ENCODE results near the gene IDI1.
"Not testable (repeated sequence)": the region's sequence is repeated elsewhere in the genome, so short reads cannot be mapped to it uniquely, and the experiment has no call there.

Gene IDI1

DNA sequence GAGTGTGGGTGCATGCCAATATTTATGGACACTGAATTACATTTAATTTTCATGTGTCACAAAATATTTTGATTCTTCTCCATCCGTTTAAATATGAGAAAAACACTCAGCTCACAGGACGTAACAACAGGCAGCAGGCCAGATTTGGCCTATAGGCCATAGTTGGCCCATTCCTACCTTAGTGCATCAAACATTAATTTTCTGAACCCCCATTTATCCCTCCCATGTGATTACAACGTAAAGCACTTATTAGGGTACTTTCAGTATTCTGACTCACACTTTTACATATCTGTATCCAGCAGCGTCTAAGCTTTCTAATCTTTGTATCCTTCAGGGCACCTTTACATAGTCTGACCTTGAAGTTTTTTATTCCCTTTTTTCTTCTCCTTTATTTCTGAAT lies 4.0 kb downstream of the IDI1 start:
- H3K4me3 ChIP-seq (replicated peaks; ENCODE audit: low read depth, low read length): no peak overlapping the region
- DNase-seq (ENCODE audit: extremely low read depth, low read depth): no peak
- TF ChIP-seq, protein P1, sequence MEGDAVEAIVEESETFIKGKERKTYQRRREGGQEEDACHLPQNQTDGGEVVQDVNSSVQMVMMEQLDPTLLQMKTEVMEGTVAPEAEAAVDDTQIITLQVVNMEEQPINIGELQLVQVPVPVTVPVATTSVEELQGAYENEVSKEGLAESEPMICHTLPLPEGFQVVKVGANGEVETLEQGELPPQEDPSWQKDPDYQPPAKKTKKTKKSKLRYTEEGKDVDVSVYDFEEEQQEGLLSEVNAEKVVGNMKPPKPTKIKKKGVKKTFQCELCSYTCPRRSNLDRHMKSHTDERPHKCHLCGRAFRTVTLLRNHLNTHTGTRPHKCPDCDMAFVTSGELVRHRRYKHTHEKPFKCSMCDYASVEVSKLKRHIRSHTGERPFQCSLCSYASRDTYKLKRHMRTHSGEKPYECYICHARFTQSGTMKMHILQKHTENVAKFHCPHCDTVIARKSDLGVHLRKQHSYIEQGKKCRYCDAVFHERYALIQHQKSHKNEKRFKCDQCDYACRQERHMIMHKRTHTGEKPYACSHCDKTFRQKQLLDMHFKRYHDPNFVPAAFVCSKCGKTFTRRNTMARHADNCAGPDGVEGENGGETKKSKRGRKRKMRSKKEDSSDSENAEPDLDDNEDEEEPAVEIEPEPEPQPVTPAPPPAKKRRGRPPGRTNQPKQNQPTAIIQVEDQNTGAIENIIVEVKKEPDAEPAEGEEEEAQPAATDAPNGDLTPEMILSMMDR (IDR thresholded peaks at IDR 0.05; ENCODE audit: low read depth, low read length, missing control alignments): no peak

DNA sequence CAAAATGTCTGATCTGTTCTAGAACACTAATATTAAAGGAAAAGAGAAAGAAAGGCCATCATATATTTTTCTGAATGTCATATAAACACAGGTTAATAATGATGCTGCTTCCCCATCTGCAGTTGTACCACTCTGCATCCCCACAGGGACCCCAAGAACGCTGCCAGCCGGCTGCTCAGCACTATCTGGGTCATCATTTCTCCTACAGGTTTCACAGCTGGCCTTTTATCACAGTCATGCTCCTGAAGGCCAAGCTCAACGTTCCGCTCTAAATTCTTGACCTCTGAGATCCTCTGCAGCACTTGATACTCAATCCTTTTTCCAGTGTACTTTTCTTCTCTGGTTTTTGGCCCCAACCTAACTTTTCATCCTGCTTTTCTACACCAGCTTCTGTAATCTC lies 4.8 kb downstream of the IDI1 start:
- no peak for DNase-seq (ENCODE audit: extremely low read depth, low read depth)
- H3K4me3 ChIP-seq (replicated peaks; ENCODE audit: low read depth, low read length): no peak overlapping the region
- TF ChIP-seq, protein P1 (IDR thresholded peaks at IDR 0.05; ENCODE audit: low read depth, low read length, missing control alignments): no peak

DNA sequence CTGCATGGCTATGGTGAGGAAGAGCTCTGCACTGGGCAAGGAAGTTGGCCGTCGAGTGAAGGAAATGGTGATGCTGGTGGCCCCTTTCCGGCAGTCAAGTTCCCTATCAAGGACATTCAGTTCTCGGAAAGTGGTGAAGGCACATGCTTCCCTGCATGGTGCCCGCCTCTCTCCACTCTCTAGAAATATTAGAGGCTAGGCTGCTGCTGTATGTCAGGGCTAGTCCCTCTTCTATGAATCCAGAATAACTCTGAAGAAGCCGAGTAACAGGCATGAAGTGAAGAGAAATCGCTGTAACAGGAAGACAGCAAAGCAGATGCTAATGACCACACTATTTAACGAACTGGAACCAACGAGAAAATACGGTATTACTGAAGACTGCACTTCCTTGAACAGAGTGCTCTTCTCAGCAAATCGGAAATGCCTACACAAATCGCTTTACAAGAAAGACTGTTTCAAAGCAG lies 5.4 kb downstream of the IDI1 start:
- no peak for DNase-seq (ENCODE audit: extremely low read depth, low read depth)
- no peak overlapping the region for H3K4me3 ChIP-seq (replicated peaks; ENCODE audit: low read depth, low read length)
- TF ChIP-seq, protein P1 (IDR thresholded peaks at IDR 0.05; ENCODE audit: low read depth, low read length, missing control alignments): no peak

DNA sequence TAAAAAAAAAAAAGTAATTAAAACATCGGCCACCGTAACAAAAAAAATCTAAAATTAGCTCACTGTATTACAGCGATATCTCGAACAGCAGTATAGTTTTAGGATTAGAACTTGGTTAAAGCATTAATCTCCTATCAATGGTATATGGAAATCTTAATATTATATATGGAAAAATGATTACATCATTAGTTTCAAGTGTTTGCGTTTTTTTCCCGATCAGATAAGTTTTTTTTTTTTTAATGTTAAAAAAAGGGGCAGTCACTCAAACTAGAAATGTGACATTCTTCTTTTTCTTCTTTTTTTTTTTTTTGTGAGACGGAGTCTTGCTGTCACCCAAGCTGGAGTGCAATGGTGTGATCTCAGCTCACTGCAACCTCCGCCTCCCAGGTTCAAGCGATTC lies 7.4 kb downstream of the IDI1 start:
- no peak for DNase-seq (ENCODE audit: extremely low read depth, low read depth)
- TF ChIP-seq, protein P1 (IDR thresholded peaks at IDR 0.05; ENCODE audit: low read depth, low read length, missing control alignments): no peak
- no peak overlapping the region for H3K4me3 ChIP-seq (replicated peaks; ENCODE audit: low read depth, low read length)

DNA sequence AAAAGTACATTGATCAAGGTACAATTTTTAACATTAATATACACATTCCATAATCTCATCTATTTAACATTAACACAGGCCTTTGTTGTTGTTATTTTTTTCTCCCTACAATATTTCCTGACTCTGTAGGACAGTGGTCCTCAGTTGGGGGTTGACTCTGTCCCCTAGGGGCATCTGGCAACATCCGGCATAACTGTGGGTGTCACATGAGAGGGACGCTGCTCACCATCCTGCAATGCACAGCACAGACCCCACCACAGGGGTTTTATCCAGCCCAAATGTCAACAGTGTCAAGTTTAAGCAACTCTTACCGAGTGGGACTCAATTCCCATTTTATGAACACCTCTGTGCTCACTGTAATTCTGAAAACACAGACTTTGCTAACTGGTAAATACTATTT lies 8.8 kb downstream of the IDI1 start:
- no peak overlapping the region for H3K4me3 ChIP-seq (replicated peaks; ENCODE audit: low read depth, low read length)
- no peak for DNase-seq (ENCODE audit: extremely low read depth, low read depth)
- TF ChIP-seq, protein P1 (IDR thresholded peaks at IDR 0.05; ENCODE audit: low read depth, low read length, missing control alignments): no peak

DNA sequence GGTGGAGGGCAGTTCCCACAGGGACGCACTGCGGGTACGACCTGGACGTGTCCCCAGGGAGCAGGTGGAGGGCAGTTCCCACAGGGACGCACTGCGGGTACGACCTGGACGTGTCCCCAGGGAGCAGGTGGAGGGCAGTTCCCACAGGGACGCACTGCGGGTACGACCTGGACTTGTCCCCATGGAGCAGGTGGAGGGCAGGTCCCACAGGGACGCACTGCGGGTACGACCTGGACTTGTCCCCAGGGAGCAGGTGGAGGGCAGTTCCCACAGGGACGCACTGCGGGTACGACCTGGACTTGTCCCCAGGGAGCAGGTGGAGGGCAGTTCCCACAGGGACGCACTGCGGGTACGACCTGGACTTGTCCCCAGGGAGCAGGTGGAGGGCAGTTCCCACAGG lies 10.2 kb downstream of the IDI1 start:
- DNase-seq (ENCODE audit: extremely low read depth, low read depth); H3K4me3 ChIP-seq (replicated peaks; ENCODE audit: low read depth, low read length): not testable (repeated sequence)

DNA sequence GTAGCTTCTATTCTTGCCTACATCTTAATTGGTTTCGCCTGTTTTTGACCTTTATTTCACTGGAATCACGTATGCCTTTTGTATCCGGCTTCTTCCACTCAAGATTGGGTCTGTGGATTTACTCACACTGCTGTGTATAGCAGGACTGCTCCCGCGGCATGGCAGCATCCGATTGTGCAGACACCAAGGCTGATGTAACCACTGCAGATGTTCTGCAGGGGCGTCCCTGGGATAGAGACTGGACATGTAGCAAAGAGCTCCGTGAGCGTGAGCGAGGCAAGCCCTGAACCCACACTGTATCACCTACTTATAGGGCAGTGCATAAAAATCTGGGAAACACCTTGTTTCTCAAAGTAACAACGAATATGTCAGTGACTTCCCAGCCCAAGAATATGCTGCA lies 11.8 kb downstream of the IDI1 start:
- DNase-seq (ENCODE audit: extremely low read depth, low read depth): no peak
- TF ChIP-seq, protein P1 (IDR thresholded peaks at IDR 0.05; ENCODE audit: low read depth, low read length, missing control alignments): no peak
- no peak overlapping the region for H3K4me3 ChIP-seq (replicated peaks; ENCODE audit: low read depth, low read length)

Data from HFF-Myc (cell line).